GM10847 (cell line): Measurements from ENCODE around the gene SH3BP1.

Source experiments
- POLR2A ChIP-seq: IDR thresholded peaks from 2 replicates; pipeline ENCODE4 v1.6.1; 2011; ENCODE audit not compliant: insufficient read length; ENCODE audit errors: extremely low read depth

SH3BP1 gene

DNA sequence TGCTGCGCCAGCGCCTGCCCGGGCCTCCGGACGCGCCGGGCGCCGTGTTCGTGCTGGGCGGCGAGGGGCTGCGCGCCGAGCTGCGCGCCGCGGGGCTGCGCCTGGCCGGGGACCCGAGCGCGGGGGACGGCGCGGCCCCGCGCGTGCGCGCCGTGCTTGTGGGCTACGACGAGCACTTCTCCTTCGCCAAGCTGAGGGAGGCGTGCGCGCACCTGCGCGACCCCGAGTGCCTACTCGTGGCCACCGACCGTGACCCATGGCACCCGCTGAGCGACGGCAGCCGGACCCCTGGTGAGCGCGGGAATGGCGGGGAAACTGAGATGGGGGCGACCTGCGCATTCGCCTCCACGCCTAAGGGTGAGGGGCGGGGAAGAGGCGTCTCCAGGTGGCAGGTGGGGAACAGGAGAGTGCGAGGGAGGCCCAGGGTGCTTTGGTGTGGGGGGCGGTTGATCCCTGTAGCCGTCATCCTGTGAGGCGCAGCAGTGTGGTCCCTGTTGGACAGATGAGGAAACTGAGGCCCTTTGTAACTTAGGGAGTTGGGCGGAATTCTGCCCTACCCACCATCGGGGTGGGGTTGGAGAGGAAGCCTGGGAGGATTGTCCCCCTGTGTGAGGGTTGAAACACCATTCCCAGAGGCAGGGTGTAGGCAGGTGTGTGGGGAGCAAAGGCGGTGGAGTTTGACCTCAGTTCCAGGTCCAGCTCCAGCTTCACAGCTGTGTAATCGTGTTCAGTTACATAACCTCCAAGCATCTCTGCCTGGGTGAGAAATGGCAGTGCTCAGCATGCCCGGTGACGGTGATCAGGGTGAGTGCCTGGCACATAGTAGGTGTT lies 19.8 kb downstream of the SH3BP1 start:
- no peak for TF ChIP-seq POLR2A

DNA sequence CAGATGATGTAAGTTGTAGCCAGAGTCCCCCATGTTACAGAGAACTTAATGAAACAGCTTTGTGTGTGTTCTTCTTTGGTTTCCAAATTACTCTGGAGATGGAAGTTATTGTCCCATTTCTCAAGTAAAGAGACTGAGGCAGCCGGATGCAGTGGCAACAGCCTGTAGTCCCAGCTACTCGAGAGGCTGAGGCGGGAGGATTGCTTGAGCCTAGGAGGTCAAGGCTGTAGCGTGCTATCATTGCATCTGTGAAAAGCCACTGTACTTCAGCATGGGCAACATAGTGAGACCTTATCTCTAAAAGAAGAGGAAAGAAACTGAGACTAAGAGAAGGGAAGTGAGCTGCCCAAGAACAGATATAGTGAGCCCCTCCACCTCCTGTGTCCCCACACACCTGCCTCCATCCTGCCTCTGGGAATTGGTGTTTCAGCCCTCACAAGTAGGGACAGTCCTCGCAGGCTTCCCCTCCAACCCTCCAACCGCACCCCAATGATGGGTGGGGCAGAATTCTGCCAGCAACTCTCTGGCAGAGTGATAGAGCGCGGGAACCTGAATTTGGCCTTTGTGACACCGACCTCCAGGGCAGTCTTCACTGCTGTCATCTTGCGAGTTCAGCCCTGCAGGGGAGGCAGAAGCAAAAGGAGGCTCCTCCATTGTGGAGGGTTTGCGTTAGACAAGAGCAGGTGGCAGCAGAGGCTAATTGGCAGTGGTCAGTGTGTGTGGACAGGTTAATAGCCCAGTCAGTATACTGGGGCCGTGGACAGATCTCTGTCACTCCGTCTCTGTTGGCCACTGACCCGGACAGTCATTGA lies 20.6 kb downstream of the SH3BP1 start:
- TF ChIP-seq POLR2A, result no peak

DNA sequence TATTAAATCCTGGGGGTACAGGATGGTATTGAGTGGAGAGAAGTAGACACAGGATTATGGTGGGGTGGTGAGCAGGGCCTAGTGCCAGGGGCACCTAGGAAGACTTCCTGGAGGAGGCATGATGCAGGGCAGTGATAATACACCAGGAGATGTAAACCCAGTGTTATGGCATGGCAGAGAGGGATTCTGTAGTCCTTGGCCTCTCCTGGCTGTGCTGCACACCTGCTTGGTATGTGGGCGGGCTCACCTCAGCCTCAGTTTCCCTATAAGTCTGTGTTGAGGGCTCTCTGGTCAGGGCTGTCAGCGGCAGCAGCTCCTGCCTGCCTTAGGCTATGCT lies 21.2 kb downstream of the SH3BP1 start:
- no peak for TF ChIP-seq POLR2A

DNA sequence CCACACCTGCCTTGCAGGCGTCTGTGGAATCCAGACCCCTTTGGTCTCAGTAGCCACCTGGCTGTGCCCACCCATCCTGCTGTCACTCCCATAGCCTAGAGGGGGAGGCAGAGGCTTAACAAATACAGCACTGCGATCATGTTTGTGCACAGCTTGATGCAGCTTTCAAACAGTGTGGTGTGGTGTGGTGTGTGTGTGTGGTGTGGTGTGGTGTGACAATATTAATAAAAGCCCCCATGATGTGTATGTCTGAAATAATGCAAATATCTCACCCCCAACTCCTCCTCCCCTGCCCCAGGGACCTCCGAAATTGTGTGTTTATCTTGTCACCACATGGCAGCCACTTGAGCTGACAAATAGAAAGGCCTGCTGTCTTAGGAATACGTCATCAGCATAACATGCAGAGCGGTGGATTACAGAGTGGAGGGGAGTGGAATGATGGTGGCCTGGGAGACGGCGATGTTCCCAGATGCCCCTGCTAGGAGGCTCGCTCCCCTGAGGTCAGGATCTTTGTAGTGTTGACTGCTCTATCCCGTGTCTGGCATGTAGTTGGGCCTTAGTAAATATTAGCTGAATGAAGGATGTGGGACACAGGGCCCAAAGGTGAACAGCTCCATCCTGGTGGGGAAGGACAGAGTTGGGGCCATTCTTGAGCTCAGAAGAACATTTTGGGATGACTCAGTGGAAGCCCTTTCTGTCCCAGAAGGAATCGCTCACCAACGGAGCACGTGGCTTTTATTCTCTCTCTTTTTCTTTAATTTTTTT lies 21.9 kb downstream of the SH3BP1 start:
- TF ChIP-seq POLR2A, result no peak

DNA sequence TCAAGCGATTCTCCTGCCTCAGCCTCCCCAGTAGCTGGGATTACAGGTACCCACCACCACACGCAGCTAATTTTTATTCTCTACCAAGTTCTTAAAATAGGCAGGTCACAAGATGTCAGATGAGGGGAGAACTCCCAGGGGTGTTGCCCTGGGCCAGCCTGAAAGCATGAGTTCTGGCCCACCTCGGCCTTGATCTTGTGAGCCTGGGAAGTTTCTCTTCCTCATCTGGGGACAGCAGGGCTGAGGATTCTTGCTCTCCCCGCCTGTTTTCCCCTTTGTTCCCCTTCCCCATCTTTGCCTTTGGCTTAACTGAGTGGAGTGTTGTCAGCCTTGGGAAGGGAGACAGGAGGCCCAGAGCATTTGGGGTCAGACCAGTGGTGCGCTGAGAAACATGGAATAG lies 22.6 kb downstream of the SH3BP1 start:
- TF ChIP-seq POLR2A, result no peak

DNA sequence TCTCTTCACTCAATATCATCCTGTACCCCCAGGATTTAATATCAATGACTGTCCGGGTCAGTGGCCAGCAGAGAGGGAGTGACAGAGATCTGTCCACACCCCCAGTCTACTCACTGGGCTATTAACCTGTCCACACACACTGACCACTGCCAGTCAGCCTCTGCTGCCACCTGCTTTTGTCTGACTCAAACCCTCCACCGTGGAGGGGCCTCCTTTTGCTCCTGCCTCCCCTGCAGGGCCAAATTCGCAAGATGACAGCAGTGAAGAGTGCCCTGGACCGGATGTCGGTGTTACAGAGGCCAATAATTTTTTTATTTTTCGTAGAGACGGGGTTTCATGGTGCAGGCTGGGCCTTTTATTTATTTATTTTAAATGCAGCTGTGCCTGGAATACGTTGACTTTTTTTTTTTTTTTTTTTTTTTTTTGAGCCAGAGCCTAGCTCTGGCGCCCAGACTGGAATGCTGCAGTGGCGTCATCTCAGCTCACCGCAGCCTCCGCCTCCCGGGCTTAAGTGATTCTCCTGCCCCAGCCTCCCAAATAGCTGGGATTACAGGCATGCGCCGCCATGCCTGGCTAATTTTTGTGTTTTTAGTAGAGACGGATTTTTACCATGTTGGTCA lies 24.2 kb downstream of the SH3BP1 start:
- no peak for TF ChIP-seq POLR2A

DNA sequence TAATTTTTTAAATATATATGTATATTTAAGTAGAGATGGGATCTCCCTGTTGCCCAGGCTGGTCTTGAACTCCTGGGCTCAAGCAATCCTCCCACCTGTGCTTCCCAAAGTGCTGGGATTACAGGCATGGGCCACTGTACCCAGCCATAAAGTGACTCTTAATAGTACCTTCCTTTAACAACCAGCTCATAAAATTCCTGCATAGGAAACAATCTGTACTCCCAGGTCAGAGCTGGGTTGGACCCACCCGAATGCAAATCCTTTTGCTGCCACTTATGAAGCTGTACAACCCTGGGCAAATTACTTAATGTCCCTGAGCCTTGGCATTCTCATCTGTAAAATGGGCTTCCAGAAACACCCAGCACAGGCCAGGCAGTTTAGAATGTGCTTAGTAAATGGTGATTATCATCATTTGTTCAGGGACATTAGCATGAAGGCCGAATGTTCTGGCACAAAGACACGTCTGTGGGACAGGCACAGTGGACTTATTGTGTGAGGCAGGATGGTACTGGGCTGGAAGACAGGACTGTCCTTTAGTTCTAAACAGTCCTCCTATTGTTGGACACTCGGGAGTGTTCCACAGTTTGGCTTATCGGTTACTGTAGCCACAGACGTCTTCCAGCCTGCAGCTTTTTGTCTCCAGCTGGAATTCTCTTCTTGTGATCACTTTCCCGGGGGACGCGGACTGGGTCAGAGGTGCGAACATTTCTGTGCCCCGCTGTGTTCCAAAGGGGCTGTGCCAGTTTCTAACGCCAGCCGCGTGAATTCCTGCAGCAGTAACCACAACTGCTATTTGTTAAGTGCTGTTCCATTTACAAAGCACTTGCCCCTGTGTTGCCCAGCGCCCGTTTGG lies 25.0 kb downstream of the SH3BP1 start:
- no peak for TF ChIP-seq POLR2A

DNA sequence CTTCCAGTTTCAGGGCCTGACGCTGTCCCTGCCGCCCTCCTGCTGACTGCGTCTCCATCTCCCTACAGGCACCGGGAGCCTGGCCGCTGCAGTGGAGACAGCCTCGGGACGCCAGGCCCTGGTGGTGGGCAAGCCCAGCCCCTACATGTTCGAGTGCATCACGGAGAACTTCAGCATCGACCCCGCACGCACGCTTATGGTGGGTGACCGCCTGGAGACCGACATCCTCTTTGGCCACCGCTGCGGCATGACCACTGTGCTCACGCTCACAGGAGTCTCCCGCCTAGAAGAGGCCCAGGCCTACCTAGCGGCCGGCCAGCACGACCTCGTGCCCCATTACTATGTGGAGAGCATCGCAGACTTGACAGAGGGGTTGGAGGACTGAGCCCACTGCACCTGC lies 26.0 kb downstream of the SH3BP1 start:
- no peak for TF ChIP-seq POLR2A

DNA sequence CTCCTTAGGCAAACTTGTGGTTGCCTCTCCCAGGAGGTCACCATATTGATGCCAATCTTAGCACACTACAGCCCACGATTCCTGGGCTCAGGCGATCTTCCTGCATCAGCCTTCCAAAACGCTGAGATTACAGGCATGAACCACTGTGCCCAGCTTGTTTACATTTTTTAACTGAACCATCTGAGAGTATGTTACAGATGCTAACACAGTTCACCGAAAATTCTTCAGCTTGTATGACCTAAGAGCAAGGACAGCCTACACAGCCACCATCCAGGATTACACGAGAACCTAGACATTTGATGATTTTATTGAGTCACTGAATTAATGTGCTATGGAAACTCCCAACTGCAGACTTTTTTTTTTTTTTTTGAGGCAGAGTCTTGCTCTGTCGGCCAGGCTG lies 30.1 kb downstream of the SH3BP1 start:
- no peak for TF ChIP-seq POLR2A

DNA sequence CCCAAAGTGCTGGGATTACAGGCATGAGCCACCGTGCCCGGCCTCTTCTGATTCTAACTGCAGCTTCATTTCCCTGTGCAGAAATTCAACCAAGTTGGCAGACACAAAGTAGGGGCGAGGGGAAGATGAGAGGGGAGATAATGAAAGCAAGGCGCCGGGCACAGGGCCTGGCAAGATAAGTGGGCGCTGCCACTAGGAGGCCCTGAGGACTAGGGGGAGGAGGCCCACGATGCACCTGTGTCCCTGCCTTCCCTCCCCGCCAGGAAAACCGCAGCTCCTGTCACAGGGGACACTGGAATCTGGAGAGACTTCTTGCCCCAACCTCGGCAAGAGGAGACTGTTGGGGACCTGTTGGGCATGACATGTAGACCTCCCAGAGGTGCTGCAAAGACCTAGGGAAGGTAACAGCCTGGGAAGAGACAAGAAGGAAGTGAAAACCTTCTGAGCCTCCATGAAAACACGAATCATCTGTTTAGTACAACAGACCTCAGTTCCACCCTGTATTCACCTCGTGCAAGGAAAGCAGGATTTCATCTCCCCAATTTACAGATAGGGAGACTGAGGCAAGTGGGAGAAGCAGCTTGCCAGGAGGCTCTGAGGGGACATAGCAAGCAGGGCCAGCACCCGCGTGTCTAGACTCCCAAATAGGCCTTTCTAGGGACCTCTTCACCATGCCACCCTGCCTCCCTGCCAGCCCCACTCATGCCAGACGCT lies 32.9 kb downstream of the SH3BP1 start:
- TF ChIP-seq POLR2A, result no peak

DNA sequence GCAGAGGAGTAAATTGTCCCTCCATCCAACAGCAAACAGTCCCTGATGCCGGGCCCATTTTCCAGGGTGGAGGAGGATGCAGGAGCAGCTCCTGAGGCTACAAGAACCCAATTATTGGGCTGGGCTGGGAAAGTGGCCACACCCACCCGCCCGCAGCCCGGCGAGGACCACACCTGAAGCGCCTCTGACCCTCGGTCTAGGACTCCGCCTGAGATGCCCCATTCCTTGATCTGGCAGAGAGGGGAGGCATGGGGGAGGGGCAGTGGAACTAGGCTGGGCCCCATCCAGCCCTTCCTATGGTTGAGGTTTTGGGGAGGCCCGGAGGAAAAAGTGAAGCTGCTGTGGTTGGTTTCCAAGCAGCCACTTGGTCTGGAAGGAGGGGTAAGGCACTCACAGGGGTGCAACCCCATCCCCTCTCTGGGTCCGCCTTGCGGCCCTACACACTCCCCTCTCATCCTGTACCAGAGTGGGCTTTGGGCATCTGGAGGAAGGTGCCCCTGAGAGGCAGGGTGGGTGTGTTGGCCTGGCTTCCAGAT lies 33.5 kb downstream of the SH3BP1 start:
- no peak for TF ChIP-seq POLR2A

DNA sequence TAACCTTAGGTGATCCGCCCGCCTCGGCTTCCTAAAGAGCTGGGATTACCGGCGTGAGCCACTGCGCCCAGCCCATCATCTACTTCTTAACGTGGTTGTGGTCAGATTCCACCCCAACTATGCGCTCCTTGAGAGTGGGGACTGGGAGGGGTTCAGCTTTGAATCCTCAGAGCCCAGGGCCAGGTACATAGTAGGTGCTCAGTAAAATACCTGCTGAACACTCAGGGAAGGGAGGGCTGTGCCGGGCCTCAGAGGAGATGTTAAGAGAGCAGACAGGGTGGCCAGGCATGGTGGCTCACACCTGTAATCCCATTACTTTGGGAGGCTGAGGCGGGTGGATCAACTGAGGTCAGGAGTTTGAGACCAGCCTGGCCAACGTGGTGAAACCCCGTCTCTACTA lies 34.8 kb downstream of the SH3BP1 start:
- TF ChIP-seq POLR2A, result no peak
